Cardiac muscle cell (in vitro differentiated cells and primary cell): ENCODE data around the gene ZNF837. TPM values are rescaled to one million over a fixed set of nuclear protein-coding genes. Genes with fewer than 3 reads are reported as not detected.

ENCODE experiments used
- DNase-seq, 2 donors: peaks; one replicate each; pipeline versions ENCODE4 v3.0.0 to v3.0.0-alpha.2; 2010 to 2017; ENCODE audit warnings: low read depth in 1 of 2, low spot score in 1 of 2
- H3K27ac ChIP-seq: fragments of 200-600 bp; sonication (generic); 2 replicates; pipeline ENCODE4 v1.5.1; 2016
- H3K27me3 ChIP-seq: fragments of 200-600 bp; sonication (generic); 2 replicates; pipeline ENCODE4 v1.6.0; 2016; ENCODE audit warnings: control low read depth
- H3K36me3 ChIP-seq: fragments of 200-600 bp; sonication (generic); 2 replicates; pipeline ENCODE4 v1.5.1; 2016; ENCODE audit warnings: control low read depth
- H3K4me1 ChIP-seq: fragments of 200-600 bp; sonication (generic); 2 replicates; pipeline ENCODE4 v1.8.1; 2017; ENCODE audit warnings: low read depth, mild to moderate bottlenecking, mixed run types
- H3K4me3 ChIP-seq: fragments of 200-600 bp; sonication (generic); 2 replicates; pipeline ENCODE4 v1.5.1; 2016; ENCODE audit warnings: mild to moderate bottlenecking
- H3K9me3 ChIP-seq: fragments of 200-600 bp; sonication (generic); 2 replicates; pipeline ENCODE4 v1.5.1; 2017; ENCODE audit warnings: low read depth, mild to moderate bottlenecking, control low read depth
- CTCF ChIP-seq: IDR thresholded peaks from 2 replicates; pipeline ENCODE4 v1.5.1; 2012; ENCODE audit warnings: low read depth, mild to moderate bottlenecking, low read length
- polyA plus RNA-seq: library from polyadenylated mRNA; unstranded; fragments of >200 nt; fragmentation: Nextera tagmentation; extraction: Ambion mirVana; gene quantifications from 2 replicates; pipeline ENCODE4 v1.2.1, GENCODE V29; 2016
- total RNA-seq: library from RNA; depleted of rRNA; stranded (reverse); fragments of >200 nt; gene quantifications from 2 replicates; pipeline ENCODE4 v1.2.3, GENCODE V29; 2016

The ZNF837 gene
- total and polyA plus RNA-seq, 2 experiments from 2014 or later = 8.9 to 9.1 TPM

- TF ChIP-seq CTCF = no peak
- no peak overlapping the region for H3K27ac ChIP-seq
- no peaks in the 10 kb centered on the region for H3K9me3 ChIP-seq
- H3K27me3 ChIP-seq = no peaks in the 10 kb centered on the region
- no peak for DNase-seq
- H3K4me3 ChIP-seq = no peak overlapping the region
- no peaks in the 10 kb centered on the region for H3K4me1 ChIP-seq
- no peaks in the 10 kb centered on the region for H3K36me3 ChIP-seq
These were observed 35.3 kb downstream of the ZNF837 start for GRCh38 chr19:58345558-58345957.

GRCh38 chr19:58338825-58339558 is 41.8 kb downstream of the ZNF837 start:
- Histone ChIP-seq H3K4me1 (no peaks in the 10 kb centered on the region), H3K36me3 (peaks cover 6% of the 10 kb centered on the region), H3K27me3 (no peaks in the 10 kb centered on the region), H3K4me3 (no peak overlapping the region), H3K9me3 (no peaks in the 10 kb centered on the region), H3K27ac (no peak overlapping the region)
- DNase-seq = peak in 1 of 2 donors; percentile 30
- no peak for TF ChIP-seq CTCF

GRCh38 chr19:58338336-58338735 is 42.5 kb downstream of the ZNF837 start:
- no peak for TF ChIP-seq CTCF
- no peak overlapping the region for H3K27ac ChIP-seq
- no peaks in the 10 kb centered on the region for H3K4me1 ChIP-seq
- DNase-seq = no peak
- H3K4me3 ChIP-seq = no peak overlapping the region
- H3K36me3 ChIP-seq = peaks cover 6% of the 10 kb centered on the region
- H3K27me3 ChIP-seq = no peaks in the 10 kb centered on the region
- H3K9me3 ChIP-seq = no peaks in the 10 kb centered on the region

GRCh38 chr19:58336820-58337219 is 44.0 kb downstream of the ZNF837 start:
- no peak overlapping the region for H3K27ac ChIP-seq
- H3K4me1 ChIP-seq = no peaks in the 10 kb centered on the region
- H3K9me3 ChIP-seq = no peaks in the 10 kb centered on the region
- H3K36me3 ChIP-seq = peaks cover 6% of the 10 kb centered on the region
- no peak for TF ChIP-seq CTCF
- H3K27me3 ChIP-seq = no peaks in the 10 kb centered on the region
- DNase-seq = no peak
- H3K4me3 ChIP-seq = no peak overlapping the region

GRCh38 chr19:58336216-58336615 is 44.6 kb downstream of the ZNF837 start:
- no peaks in the 10 kb centered on the region for H3K4me1 ChIP-seq
- H3K27ac ChIP-seq = no peak overlapping the region
- H3K4me3 ChIP-seq = no peak overlapping the region
- TF ChIP-seq CTCF = no peak
- peaks cover 6% of the 10 kb centered on the region for H3K36me3 ChIP-seq
- no peaks in the 10 kb centered on the region for H3K27me3 ChIP-seq
- no peak for DNase-seq
- no peaks in the 10 kb centered on the region for H3K9me3 ChIP-seq
